ENCODE measurements around the gene GRID2.
"Not testable (repeated sequence)": the region's sequence is repeated elsewhere in the genome, so short reads cannot be mapped to it uniquely, and the experiment has no call there.

Gene GRID2

DNA sequence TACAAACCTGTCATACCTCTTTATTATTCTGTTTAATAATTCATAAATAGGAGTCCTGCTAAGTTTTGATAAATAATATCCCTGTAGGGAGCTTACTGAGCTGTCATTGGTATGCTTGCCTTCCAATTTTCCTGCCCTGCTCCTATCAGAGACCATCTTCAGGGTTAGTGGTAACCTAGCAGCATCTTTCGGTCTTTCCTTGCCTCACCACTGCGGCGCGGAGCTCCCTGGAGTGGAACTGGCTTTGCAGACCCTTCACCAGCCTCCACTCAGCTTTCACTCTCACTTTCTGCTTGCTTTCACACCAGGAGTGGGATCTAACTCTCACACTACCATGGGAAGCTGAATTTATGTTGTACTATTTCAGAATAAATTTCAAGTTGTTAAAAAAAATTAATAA, 1043.1 kb downstream of the GRID2 start:
- no peak for DNase-seq

GRCh38 chr4:93348896-93349295, 1045.1 kb downstream of the GRID2 start:
- DNase-seq, result no peak

DNA sequence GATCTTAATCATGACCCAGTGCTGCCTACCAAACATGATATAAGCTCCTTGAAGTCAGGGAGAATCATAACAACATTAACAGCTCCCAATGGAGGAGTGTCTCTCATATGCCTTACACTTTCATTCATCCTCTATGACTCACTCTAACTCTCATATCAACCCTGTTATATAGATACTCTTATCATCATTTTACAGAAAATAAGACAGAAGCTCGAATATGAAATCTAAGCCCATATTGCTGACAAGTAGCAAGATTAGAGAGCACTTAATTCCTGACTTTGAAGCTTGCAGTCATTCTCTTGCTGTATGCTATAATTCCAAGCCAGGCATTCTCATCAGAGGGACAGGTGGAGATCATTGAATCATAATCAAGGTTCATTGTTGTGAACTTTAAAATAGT, 1048.1 kb downstream of the GRID2 start:
- DNase-seq, result no peak

DNA sequence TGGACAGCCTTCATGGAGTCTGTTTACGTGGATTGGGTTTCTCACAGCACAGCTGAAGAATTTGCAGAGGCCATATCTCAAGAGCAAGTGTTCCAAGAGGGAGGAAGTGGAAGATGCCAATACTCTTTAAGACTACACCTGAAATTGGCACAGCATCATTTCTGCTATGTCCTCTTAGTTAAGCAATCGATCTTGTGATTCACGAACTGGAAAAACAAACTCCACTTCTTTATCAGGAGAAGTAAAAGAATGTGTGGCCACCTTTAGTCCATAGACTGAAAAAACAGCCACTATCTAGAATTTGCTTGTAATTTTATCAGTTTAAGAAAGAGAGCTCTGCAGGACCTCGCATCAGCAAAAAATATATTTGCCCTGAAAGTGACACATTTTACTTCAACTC, 1051.6 kb downstream of the GRID2 start:
- DNase-seq, result no peak

- no peak for DNase-seq
These were observed 1055.8 kb downstream of the GRID2 start for GRCh38 chr4:93359586-93359985.

DNA sequence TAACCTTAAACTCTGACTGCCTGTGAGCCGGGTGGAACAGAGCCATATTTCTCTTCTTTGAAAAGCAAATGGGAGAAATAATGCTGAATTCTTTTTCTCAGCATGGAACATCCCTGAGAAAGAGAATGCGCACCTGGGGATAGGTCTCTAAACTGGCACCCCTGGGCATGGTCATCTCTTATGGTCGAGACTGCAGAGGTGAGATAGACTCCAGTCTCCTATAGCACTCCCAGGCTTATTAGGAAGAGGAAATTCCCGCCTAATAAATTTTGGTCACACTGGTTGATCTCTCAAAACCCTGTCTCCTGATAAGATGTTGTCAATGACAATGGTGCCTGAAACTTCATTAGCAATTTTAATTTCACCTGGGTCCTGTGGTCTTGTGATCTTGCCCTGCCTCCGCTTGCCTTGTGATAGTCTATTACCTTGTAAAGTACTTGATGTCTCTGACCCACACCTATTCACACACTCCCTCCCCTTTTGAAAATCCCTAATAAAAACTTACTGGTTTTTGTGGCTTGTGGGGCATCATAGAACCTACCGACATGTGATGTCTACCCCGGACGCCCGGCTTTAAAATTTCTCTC, 1062.5 kb downstream of the GRID2 start:
- not testable (repeated sequence) for DNase-seq

DNA sequence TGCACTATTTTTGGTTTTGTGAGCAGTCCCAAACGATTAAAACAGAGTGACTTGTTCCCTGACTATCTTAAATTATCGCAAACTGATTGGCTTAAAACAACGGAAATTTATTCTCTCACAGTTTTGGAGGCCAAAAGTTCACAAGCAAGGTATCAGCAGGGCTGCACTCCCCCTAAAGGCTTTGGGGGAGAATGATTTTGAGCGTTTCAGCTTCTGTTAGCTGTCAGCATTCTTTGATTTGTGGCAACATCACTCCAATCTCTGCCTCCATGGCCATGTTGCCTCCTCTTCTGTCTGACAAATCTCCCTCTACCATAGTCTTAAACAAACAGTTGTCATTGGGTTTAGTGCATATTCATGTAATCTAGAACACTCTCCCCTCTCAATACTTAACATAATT, 1065.2 kb downstream of the GRID2 start:
- DNase-seq, result no peak

DNA sequence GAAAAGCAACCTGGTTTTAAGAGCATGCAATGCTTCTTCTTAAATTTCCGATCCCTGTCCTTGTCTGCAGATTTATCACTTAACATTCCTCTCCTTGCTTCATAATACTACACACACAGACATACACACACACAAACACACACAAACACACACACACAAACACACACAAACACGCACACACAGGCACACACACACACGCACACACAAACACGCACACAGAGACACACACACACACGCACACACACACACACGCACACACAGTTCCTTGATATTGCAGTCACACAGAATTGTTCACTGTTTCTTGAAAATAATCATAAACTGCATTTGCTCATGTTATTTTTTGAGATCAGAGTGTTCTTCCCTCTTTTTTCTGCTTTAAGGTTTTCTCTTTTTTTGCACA, 1066.5 kb downstream of the GRID2 start:
- DNase-seq, result no peak

GRCh38 chr4:93373893-93374860, 1070.4 kb downstream of the GRID2 start:
- DNase-seq, result no peak

DNA sequence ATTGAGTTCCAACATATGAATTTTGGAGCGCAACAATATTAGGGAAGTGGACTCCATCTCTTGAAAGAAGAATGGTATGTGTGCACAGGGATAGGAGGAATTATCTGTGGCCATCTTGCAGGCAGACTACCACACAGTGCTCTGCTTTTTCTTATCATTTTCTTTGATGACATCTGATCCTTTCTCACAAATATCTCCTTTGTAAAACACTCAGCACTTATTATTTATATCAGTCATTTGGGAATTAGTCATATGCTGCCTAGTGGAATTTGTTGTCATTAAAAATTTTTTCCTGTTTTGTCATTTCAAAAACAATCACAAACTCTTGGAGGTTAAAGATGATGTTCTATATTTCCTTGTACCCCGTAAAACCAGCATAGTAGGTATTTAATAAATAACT, 1080.5 kb downstream of the GRID2 start:
- DNase-seq, result no peak

- DNase-seq, result no peak
These were observed 1081.1 kb downstream of the GRID2 start for GRCh38 chr4:93384887-93385286.

- DNase-seq, result no peak
These were observed 1090.8 kb downstream of the GRID2 start for GRCh38 chr4:93394545-93395081.

GRCh38 chr4:93396272-93396671, 1092.5 kb downstream of the GRID2 start:
- DNase-seq, result no peak

DNA sequence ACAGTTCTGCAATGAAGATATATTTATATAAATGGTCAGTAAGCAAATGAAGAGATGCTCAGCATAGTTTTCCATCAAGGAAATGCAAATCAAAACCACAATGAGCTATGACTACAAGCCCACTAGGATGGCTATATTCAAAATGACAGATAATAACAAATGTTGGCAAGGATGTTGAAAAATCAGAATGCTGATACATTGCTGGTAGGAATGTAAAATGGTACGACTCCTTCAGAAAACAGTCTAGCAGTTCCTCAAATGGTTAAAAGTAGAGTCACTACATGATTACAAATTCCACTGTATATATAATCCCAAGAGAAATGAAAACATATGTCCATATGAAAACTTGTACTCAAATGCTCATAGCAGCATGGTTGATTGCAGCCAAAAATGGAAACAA, 1099.8 kb downstream of the GRID2 start:
- DNase-seq, result no peak

DNA sequence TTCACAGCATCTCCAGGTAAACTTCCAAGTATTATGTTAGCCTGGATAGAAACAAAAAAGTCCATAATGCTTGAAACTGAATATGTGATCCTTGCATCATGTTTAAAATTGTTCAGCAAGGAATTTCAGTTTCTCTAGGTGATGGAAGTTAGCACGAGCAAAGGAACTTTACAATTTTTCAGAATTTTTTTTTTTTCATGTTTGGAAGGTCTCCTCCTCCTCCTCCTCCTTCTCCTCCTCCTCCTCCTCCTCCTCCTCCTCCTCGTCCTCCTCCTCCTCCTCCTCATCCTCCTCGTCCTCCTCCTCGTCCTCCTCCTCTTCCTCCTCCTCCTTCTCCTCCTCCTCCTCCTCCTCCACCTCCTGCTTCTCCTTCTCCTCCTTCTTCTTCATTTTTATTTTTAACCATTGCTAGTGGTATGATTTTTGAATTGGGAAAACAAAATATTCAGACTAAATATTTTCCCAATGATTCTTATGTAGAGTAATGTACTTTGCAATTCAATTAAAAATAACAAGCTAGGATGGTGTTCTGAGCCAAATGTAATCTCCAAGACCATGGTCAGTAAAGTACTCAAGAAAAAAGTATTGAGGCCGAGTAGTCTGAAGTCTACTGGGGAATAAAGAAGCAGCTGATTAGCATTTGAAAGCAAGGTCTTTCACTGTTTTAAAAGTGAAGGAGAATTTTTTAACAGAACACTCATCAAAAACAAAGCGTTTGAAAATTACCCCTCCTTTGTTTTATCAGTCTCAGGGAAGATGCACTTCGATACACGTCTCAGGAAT, 1103.9 kb downstream of the GRID2 start:
- no peak for DNase-seq

DNA sequence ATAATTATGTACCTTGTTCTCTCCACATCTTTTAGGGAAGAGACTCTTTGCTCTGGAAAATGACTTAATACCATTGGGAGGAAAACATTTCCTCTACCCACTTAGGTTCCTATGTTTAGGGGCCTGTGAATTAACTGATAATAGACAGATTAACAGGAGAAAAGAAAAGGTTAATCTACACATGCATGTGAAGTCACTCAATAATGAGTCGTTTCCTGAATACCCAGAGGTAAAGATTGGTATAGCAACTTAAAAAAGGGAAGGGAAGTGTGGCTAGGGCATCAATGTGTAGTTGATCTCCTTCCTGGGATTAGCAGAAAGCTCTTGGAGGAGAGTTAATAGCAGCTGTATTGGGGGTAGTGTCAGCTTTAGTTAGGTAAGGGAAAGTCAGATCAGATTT, 1105.3 kb downstream of the GRID2 start:
- DNase-seq, result no peak

DNA sequence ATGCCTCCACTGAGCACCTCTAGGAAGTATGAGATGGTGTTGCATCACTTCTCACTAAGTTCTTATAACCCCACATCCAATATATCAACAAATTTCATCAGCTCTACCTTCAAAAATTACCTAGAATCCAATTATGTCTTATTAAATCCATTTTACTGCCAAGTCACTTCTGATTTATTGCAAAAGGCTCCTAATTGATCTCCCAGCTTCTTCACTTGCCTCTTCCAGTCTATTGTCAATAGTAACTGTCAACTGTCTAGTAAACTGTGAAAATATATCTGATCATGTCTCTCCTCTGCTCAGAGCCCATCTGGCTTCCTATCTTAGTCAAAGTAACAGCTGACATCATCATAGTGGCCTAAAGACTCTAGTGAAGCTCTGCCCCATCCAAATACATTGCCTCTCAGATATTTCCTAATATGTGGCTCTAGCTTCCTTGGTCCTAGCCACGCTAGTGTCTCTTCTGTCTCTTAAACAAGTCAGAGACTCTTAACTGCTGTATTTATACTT, 1110.3 kb downstream of the GRID2 start:
- no peak for DNase-seq

GRCh38 chr4:93416344-93417128, 1112.8 kb downstream of the GRID2 start:
- no peak for DNase-seq

GRCh38 chr4:93431371-93431770, 1127.6 kb downstream of the GRID2 start:
- no peak for DNase-seq

GRCh38 chr4:93433840-93434239, 1130.1 kb downstream of the GRID2 start:
- no peak for DNase-seq

DNA sequence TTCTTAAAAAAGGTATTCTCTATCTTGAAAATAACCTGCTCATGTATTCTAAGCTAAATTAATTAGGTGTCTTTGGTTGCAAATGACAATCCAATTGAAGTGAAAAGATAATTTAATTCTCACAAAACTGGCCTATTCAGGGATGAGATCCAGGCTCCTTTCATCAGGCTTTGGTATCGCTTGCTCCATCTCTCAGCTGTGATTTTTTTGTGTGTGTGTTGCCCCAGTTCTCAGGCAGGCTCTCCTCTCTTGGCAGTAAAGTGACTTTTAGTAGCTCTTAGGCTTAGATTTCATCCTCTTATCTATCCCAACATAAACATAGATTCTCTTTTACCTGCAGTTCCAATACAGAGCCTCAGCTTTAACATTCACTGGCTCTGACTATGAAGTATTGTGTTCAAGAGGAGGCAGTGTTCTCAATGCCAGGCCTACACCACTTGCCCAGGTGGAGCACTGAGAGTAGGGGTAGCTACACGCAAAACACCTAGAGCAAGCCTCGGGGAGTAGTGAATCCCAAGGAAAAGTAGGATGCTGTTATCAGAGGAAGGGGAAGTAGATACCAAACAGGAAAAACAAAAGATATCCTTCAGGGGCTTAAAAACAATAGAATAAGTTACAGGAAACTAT, 1132.3 kb downstream of the GRID2 start:
- DNase-seq, result no peak

DNA sequence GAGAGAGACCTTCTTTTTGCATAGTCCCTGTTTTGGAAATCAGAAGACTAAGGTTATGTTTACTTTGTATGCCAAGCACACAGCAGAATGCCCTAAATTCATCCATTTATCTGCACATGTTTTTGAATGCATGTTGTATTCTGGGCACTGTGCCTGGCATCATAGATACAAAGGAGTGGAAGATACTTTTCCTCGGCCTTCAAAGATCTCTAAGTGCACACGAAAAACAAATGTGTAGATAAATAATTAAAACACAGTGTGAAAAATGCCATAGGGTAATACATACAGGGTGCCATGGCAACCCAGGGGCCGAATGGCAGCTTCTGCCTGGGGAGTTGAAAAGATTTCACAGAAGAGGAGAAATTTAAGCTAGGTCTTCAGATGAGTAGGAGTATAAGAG, 1134.2 kb downstream of the GRID2 start:
- no peak for DNase-seq
